ENCODE results near the gene UNC119. TPM values are rescaled to one million over a fixed set of nuclear protein-coding genes. Genes with fewer than 3 reads are reported as not detected.

UNC119 gene
- total RNA-seq, 1 donor from 2014 or later: 18.0 TPM

DNA sequence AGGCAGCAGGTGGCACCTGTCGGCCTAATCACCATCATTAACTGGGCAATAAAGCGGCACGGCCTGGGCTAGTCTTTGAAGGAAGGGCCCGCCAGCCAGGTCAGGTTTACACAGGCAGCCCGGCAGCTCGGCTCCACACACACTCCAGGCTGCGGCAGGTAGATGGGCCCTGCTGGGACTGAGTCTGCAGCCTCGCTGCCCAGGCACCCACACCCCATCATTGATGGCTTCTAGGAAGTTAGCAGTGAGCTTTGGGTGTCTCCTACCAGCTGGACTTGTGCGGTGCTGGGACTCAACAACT is 53.1 kb downstream of the UNC119 start:
- no peak for DNase-seq (ENCODE audit: low read depth in 2 of 2)

DNA sequence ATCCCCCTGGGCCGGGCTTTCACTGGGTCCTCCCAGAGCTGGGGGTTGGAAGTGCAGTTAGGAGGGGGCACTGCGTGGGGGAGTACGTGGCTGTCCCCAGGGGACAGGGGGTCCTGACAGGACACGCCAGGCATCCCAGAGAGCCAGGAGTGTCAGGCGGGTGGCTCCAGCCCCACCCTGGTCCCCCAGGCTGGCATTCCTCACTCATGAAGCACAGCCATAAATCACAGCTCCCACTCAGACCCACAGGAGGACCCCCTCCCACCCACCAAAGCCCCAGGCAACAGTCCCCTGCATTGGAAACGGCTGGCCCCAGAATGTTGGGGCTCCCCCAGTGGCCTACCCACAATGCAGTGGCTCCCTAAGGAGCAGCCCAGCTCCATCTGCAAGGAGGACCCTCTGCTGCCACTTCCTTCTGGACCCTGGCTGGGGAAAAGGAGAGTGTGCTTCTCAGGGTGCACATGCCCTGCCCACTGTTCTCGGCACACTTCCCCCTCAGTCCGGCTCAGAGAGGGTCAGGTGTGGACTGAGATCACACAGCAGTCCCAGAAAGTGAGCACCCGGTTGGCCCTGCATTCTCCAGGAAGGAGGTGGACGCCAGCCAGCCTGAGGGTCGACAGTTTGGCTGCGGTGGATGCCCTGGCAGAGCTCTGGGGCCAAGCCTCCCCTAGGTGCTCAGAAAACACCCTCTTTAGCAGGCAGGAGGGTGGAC is 53.6 kb downstream of the UNC119 start:
- no peak for DNase-seq (ENCODE audit: low read depth in 2 of 2)

DNA sequence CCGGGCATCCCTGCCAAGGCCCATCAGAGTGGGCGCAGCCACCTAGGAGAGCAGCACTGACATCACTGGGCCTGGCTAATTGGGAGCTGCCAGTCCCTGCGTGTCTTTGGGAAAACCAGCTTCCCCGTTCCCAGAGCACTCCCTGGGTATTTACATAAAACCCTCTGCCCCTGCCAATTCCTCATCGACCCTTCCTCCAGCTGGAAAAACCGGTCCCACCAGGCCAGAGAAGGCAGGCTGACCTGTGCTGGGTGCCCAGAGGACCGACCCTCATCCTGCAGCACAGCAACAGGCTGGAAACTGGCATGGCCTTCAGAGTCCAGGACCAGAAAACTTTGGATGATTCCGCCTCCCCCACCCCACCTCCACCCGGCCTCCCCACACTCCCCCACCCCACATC is 54.5 kb downstream of the UNC119 start:
- DNase-seq (ENCODE audit: low read depth in 2 of 2): no peak

Other genes with a start within 250 kb of the UNC119 start
- 15.8 and 32.0 TPM in 2 replicates for gene TMEM97, start 233.4 kb downstream of the UNC119 start, total RNA-seq
- 40.3 and 45.2 TPM in 2 replicates for gene IFT20, start 217.2 kb downstream of the UNC119 start, total RNA-seq
- 71.4 and 108 TPM in 2 replicates for gene TNFAIP1, start 216.9 kb downstream of the UNC119 start, total RNA-seq
- 66.9 and 72.3 TPM in 2 replicates for gene POLDIP2, start 195.1 kb downstream of the UNC119 start, total RNA-seq
- gene SEBOX, start 187.4 kb downstream of the UNC119 start, total RNA-seq: not detected in 2 replicates
- gene VTN, start 182.3 kb downstream of the UNC119 start, total RNA-seq: under 0.01 TPM in 1 of 2 replicates, not detected in the other
- gene SARM1, start 180.9 kb downstream of the UNC119 start, total RNA-seq: 1.8 and 3.7 TPM in 2 replicates
- 0.77 and 1.8 TPM in 2 replicates for gene SLC46A1, start 146.4 kb downstream of the UNC119 start, total RNA-seq
- not detected in 2 replicates for gene SLC13A2, start 79.0 kb downstream of the UNC119 start, total RNA-seq
- gene FOXN1, start 46.3 kb downstream of the UNC119 start, total RNA-seq: not detected in 2 replicates
- 44.2 and 56.3 TPM in 2 replicates for gene PIGS, start 18.9 kb upstream of the UNC119 start, total RNA-seq
- gene ALDOC, start 24.3 kb upstream of the UNC119 start, total RNA-seq: 30.7 and 31.7 TPM in 2 replicates
- 10.9 and 22.2 TPM in 2 replicates for gene SPAG5, start 46.4 kb upstream of the UNC119 start, total RNA-seq
- 2.1 and 2.8 TPM in 2 replicates for gene RSKR, start 61.6 kb upstream of the UNC119 start, total RNA-seq
- 135 and 142 TPM in 2 replicates for gene BLTP2, start 92.5 kb upstream of the UNC119 start, total RNA-seq
- 52.4 and 73.0 TPM in 2 replicates for gene SDF2, start 109.3 kb upstream of the UNC119 start, total RNA-seq
- 37.5 and 48.7 TPM in 2 replicates for gene SUPT6H, start 109.6 kb upstream of the UNC119 start, total RNA-seq
- 0.25 and 0.26 TPM in 2 replicates for gene PROCA1, start 159.3 kb upstream of the UNC119 start, total RNA-seq
- gene RAB34, start 165.2 kb upstream of the UNC119 start, total RNA-seq: 11.8 and 18.8 TPM in 2 replicates
- gene RPL23A, start 167.4 kb upstream of the UNC119 start, total RNA-seq: 429 and 557 TPM in 2 replicates
- 0.89 and 1.5 TPM in 2 replicates for gene TLCD1, start 173.6 kb upstream of the UNC119 start, total RNA-seq
- 1.7 and 2.1 TPM in 2 replicates for gene NEK8, start 176.2 kb upstream of the UNC119 start, total RNA-seq
- 24.0 and 29.2 TPM in 2 replicates for gene TRAF4, start 191.4 kb upstream of the UNC119 start, total RNA-seq

All from dermis microvascular lymphatic vessel endothelial cell (primary cell).